Neutrophil (primary cell): ENCODE data around the gene LRRFIP2.

Experiments used
- H3K27ac ChIP-seq: fragments of 200-600 bp; sonication (generic); 2 replicates; pipeline ENCODE4 v1.5.1; 2016; ENCODE audit warnings: mild to moderate bottlenecking, moderate library complexity
- H3K27me3 ChIP-seq: fragments of 200-600 bp; sonication (generic); 2 replicates; pipeline ENCODE4 v1.6.0; 2016; ENCODE audit warnings: mild to moderate bottlenecking
- H3K36me3 ChIP-seq: fragments of 200-600 bp; sonication (generic); 2 replicates; pipeline ENCODE4 v1.5.1; 2017
- H3K4me1 ChIP-seq, 2 experiments: fragments of 200-600 bp in 1 of 2; sonication (generic) in 1 of 2; 1 replicate in 1 of 2; 2 replicates in 1 of 2; pipeline versions ENCODE4 v1.5.1 to v1.6.1; 2013 to 2016; ENCODE audit warnings: low read depth in 1 of 2, low read length in 1 of 2, mild to moderate bottlenecking in 1 of 2, moderate library complexity in 1 of 2; ENCODE audit not compliant: control insufficient read depth in 1 of 2, insufficient read depth in 1 of 2
- H3K4me3 ChIP-seq, 2 experiments: fragments of 200-600 bp in 1 of 2; sonication (generic) in 1 of 2; 1 replicate in 1 of 2; 2 replicates in 1 of 2; pipeline ENCODE4 v1.5.1; 2013 to 2016; ENCODE audit warnings: low read depth in 1 of 2, low read length in 1 of 2, mild to moderate bottlenecking in 1 of 2, moderate library complexity in 1 of 2
- H3K9me3 ChIP-seq: fragments of 200-600 bp; sonication (generic); 2 replicates; pipeline ENCODE4 v1.5.1; 2016
- CTCF ChIP-seq: fragments of 200-600 bp; sonication (generic); IDR thresholded peaks from 2 replicates; pipeline ENCODE4 v1.5.1; 2016; ENCODE audit warnings: antibody characterized with exemption

Gene LRRFIP2

GRCh38 chr3:37028329-37028728, 146.1 kb downstream of the LRRFIP2 start:
- peaks cover 57% of the 10 kb centered on the region for H3K36me3 ChIP-seq
- TF ChIP-seq CTCF: no peak

GRCh38 chr3:37026851-37027250, 147.5 kb downstream of the LRRFIP2 start:
- Histone ChIP-seq H3K9me3 (no peaks in the 10 kb centered on the region), H3K27me3 (no peaks in the 10 kb centered on the region), H3K4me3 (no peak overlapping the region), H3K4me1 (peaks cover 0 to 6% of the 10 kb centered on the region in 2 experiments), H3K27ac (no peak overlapping the region), H3K36me3 (peaks cover 58% of the 10 kb centered on the region)
- no peak for TF ChIP-seq CTCF

More at GRCh38 chr3:37028329-37028728, 146.1 kb downstream of the LRRFIP2 start:
- Histone ChIP-seq H3K9me3 (no peaks in the 10 kb centered on the region), H3K4me1 (peaks cover 0 to 6% of the 10 kb centered on the region in 2 experiments), H3K4me3 (no peak overlapping the region), H3K27ac (no peak overlapping the region), H3K27me3 (no peaks in the 10 kb centered on the region)

- Histone ChIP-seq H3K36me3 (peaks cover 58% of the 10 kb centered on the region), H3K27ac (no peak overlapping the region), H3K4me3 (no peak overlapping the region), H3K27me3 (no peaks in the 10 kb centered on the region), H3K9me3 (no peaks in the 10 kb centered on the region), H3K4me1 (peaks cover 0 to 6% of the 10 kb centered on the region in 2 experiments)
- no peak for TF ChIP-seq CTCF
Measured at GRCh38 chr3:37025561-37026335, 148.6 kb downstream of the LRRFIP2 start.

GRCh38 chr3:37024820-37025405, 149.5 kb downstream of the LRRFIP2 start:
- H3K4me1 ChIP-seq: peaks cover 0 to 6% of the 10 kb centered on the region in 2 experiments
- H3K36me3 ChIP-seq: peaks cover 59% of the 10 kb centered on the region
- no peaks in the 10 kb centered on the region for H3K9me3 ChIP-seq
- H3K4me3 ChIP-seq: no peak overlapping the region
- no peak for TF ChIP-seq CTCF
- H3K27me3 ChIP-seq: no peaks in the 10 kb centered on the region
- peak overlapping the region; percentile 52 for H3K27ac ChIP-seq

GRCh38 chr3:37024092-37024491, 150.3 kb downstream of the LRRFIP2 start:
- TF ChIP-seq CTCF: no peak
- Histone ChIP-seq H3K9me3 (no peaks in the 10 kb centered on the region), H3K27me3 (no peaks in the 10 kb centered on the region), H3K4me1 (peaks cover 0 to 6% of the 10 kb centered on the region in 2 experiments), H3K36me3 (peaks cover 60% of the 10 kb centered on the region), H3K4me3 (no peak overlapping the region), H3K27ac (peak overlapping the region; percentile 52)
